HG03025 (cell line): ENCODE results near the gene TM9SF3.

Experiments
- ATAC-seq: cut with Tn5 transposase; IDR thresholded peaks from one replicate; pipeline ENCODE4 v1.9.1; 2021; ENCODE audit warnings: mild to moderate bottlenecking, moderate library complexity; ENCODE audit not compliant: unreplicated experiment, low FRiP score

TM9SF3 gene

GRCh38 chr10:96513305-96513697 lies 73.5 kb downstream of the TM9SF3 start:
- peak; percentile 29 for ATAC-seq

DNA sequence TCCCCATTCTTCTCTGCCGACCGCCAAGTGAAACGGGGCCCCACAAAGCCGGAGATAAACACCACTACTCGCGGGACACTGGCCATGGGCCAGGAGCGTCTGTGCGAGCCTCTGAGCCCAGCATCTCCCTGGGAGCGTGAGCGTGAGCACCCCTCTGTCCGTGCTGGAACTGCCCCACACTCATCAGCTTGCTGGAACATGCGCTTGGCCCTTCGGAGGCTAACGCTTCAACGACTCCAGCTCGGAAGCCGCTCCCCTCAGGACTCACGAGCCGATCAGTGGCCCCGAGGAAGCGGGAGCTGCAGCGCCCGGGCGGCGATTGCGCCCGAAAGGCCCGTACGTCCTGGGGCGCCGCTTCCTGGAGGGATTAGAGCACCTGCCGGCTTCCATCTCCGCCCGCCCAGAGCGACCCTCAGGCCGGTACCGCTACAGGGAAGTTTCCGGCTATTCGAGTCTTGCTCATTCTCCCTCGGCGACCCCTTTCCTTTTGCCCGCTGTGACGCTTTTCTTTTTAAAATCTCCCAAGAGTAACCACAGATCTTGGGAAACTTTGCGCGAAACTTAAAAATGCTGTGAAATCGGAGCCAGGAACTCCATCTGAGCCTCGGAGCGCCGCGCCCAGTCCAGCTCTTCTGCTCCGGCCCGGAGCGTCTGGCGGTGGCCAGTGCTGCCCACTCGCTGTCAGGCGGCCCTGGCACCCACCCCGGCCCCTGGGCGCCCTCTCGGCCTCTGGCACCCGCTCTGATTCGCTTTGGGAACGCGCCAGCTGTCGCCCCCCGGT lies 74.1 kb downstream of the TM9SF3 start:
- ATAC-seq: no peak

DNA sequence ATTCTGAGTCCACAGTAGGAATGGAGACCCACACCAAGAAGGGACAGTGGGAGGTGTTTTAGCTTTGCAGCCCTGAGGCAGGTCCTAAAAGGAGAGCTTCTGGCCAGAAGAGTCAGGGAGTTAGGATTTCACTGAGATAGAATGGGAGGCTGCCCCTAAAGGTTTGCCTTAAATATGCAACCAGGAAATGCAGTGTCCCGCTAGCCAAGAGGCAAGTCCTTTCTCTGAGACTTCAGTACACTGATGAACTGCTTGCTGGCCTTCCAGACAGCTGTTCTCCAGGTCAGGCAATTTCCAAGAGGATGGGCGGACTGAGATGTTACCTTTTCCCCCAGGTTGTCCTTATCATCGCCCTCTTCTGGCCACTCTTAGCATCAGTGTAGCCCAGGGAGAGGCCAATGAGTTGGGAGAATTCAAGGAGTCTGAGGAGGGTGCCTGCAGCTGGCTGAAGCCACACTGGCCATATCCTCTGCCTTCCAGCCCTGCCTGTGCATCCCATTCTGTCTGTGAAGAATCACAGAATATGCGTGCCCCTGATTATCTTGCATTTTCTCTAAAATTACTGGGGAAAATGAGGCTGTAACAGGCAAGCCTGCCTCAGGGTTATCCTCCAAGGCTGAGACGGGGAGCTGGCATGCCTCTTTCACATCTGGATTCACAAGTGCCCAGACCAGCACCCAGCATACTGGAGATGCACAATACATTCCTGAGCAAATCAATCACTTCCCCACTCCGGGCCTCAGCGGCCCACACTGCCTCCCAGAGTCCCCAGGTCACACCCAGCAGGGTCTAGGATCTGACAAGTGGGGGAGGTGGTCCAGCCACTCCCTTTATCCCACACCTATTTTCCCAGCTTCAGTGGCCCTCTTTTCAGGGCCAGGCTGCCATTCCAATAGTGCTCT lies 75.5 kb downstream of the TM9SF3 start:
- no peak for ATAC-seq

GRCh38 chr10:96509017-96509641 lies 77.7 kb downstream of the TM9SF3 start:
- ATAC-seq: no peak

DNA sequence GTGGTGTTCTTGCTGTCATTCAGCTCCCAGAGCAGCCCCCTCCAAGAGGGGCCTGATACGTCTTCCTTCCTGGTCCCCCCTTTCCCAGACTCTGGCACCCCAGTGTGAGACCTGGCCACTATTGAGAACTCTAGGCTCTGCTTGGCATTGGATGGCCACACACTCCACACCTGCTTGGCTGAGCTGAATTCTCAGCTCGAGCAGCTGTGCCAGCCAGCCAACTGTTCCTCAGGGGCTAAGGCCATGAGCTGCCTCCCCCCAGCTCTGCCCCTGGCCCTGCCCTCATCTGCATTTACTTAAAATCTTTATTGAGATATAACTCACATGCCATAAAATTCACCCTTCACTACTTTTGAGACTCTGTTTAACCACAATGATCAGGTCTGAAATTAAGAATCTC lies 79.8 kb downstream of the TM9SF3 start:
- no peak for ATAC-seq

DNA sequence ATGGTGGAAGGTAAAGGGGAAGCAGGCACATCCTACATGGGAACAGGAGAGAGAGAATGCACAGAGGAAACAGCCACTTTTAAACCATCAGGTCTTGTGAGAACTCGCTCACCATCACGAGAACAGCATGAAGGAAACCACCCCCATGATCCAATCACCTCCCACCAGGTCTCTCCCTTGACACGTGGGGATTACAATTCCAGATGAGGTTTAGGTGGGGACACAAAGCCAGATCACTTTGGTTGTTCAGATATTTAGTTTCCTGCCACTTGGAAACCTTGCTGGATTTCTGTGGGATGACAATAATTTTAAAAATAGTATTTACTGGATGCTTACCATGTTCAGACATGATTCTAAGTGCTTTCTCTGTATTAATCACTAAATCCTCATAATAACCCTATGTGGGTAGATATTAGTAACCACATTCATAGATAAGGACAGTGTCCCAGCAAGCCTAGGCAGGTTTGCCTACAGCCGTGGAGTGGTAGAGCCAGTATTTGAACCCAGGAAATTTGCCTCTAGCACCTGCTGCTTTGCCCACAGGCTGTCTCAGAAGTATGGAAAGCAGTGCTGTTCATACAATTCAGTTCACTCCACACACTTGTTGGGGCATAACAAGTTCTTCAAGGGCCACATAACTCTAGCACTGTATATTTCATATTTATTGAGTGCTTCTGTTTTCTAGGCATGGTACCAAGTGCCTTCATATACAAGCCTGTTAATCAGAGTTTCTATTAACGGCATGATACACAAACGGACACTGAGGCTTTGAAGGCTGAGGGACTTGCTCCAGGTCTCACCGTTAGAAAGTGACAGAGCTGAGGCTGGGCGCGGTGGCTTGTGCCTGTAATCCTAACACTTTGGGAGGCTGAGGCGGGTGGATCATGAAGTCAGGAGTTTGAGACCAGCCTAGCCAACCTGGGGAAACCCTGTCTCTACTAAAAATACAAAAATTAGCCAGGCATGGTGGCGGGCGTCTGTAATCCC lies 81.4 kb downstream of the TM9SF3 start:
- ATAC-seq: no peak

DNA sequence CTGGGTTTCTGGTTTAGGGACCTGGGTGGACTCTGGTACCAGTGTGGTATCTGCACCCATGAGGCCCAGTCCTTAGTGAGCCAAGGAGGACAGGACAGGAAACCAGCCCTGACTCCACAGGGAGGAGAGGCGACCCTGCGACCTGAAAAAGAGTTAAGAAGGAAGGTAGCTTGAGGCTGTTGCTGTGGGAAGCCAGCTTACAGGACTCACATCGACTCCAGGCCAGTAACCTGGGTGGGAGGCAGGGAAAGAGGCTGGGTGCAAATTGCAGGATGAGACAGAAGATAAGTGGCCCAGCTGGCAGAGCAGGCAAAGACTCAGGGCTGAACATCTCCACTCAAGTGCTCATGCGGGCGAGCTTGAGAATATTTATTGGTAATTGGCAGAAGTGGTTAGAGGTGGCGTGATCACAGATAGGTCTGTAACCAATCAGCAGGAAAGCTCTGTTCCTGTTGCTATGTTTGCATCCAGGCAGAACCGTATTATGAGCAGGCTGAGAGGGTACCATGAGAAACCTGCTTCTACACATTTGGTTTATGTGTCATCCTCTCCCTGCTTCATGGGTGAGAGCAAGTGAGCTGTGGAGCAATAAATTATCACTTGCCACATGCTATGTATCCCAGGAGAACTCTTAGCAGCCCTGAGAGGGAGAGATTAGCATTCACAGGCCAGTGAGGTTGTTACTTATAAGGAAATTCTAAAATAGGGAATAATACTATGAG lies 84.1 kb downstream of the TM9SF3 start:
- no peak for ATAC-seq

DNA sequence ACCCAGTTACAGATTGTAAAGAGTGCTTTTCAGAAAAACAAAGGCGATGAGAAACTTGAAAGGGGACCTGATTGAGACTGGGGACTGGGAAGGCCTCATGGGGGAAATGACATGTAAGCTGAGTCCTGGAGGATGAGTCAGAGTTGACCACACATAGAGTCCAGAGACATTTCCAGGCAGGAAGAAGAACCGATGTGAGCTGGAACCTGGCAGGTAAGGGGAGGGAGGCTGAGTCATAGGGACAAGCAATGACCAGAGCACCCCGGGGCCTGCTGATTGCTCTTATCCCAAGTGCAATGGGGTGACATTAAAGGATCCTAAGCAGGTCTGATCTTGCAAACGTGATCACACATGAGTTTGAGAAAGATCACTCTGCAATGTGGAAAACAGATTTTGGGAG lies 84.8 kb downstream of the TM9SF3 start:
- ATAC-seq: no peak

DNA sequence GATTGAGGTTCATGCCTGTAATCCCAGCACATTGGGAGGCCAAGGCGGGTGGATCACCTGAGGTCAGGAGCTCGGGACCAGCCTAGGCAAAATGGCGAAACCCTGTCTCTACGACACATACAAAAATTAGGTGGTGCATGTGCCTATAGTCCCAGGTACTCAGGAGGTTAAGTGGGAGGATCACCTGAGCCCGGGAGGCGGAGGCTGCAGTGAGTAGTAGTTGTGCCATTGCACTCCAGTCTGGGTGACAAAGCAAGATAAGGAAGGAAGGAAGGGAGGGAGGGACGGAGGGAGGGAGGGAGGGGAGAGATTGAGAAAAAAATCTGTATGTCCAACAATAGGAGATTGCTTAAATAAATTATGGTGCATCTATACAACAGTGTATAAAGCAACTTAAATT lies 86.3 kb downstream of the TM9SF3 start:
- no peak for ATAC-seq

- ATAC-seq: no peak
These were observed 86.8 kb downstream of the TM9SF3 start for GRCh38 chr10:96500050-96500449.

GRCh38 chr10:96497391-96497790 lies 89.4 kb downstream of the TM9SF3 start:
- ATAC-seq: no peak

- no peak for ATAC-seq
These were observed 90.4 kb downstream of the TM9SF3 start for GRCh38 chr10:96496281-96496925.

DNA sequence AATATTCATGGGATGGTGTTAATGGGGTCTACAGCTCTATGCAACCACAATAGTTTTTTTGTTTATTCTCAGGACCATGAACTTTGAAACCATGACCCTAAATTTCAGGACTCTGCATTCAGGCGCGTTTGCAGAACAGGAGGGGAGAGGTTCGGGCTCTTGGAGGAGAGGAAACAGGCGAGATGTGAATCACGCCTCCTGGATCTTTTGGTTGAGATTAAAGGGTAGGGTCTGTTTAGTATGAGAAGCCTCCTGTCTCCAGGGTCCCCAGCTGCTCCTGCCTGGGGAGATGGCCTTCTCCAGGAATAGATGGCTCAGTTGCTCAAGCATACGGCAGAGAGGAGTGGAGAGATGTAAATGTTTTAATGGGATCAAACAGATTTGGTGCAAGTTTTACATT lies 91.3 kb downstream of the TM9SF3 start:
- ATAC-seq: no peak

GRCh38 chr10:96494694-96495093 lies 92.1 kb downstream of the TM9SF3 start:
- ATAC-seq: no peak

DNA sequence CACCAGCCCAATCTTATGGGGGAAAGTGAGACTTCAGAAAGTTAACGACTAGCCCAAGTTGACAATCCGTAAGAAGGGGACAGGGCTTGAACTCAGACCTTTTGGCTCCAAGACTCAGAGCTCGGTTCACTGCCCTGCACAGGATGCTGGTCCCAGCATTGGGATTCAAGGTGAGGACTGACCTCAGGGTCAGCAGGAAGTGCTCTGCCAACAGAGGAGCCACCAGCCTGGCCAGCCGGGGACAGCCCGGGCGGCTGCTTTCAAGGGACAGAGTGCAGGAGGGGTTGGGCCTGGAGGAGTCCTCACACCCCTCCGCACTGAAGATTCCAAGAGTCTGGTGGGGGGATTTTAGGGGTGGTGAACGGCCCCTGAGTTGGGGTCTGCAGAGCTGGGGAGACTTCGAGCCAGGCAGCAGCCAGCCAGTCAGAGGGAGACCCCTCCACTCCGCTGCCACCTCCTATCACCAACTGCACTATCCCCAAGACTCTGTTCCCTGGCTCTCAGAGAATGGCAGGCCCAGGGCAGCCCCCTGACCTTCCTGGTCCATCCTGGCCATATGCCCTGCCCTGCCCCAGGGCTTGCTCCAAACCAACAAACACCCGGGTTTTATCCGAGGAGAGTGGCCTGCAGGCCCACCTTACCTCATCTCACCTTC lies 92.8 kb downstream of the TM9SF3 start:
- ATAC-seq: no peak

DNA sequence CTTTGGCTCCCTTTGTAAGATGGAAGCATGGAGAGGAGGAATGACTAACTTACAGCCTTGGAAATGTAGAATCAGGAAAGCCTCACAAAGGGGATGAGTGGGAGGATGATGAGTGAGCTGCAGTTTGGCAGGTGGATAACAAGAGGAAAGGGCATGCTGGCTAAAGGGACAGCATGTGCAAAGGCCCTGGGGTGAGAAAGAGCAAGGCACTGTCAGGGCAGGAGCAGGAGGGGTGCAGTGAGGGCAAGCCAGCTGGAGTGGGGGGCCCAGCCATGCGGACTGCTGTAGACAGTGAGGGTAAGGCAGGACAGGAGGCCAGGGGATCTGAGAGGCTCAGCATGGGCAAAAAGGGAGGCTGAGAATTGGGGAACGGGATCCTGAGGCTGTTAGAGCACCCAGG lies 93.6 kb downstream of the TM9SF3 start:
- no peak for ATAC-seq

- ATAC-seq: no peak
These were observed 95.5 kb downstream of the TM9SF3 start for GRCh38 chr10:96491303-96491702.

DNA sequence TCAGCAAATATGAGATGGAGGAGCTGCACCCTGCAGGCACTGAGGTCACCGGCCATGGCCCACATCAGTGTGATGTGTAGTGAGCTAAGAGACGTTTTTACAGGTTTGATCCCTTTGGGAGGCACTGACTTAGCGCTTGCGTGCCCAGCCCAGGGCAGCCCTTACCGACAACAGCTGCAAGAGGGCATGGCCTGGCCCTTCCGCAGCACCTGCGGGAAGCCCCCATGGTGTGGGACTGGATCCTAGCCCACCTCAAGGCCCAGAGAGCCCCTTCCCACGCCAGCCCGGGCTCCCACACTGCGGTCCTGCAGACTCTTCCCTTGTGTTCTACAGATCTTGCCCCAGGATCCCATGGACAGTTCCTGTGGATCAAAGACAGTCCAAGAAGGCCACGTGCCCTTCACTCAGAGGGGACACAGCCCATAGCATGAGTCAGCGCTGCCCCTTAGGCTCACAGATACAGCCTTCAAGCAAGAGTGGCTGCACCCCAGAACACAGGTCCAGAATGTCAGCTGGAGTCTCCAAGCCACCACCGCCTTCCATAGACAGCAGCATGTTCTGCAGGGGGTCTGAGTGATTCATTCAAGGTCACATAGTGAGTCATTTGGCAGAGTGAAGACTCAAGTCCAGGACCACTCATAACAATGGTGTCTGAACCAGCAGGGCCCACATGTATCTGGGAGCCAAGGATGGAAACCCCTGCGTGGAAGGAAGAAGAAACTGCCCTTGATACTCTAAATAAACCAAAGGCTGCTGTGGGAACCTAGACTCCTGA lies 98.5 kb downstream of the TM9SF3 start:
- ATAC-seq: no peak
